HCT116 (cell line): Measurements from ENCODE around the gene PKHD1. TPM values are rescaled to one million over a fixed set of nuclear protein-coding genes. Genes with fewer than 3 reads are reported as not detected.

Experiments used
- ATAC-seq: fragments of 200-7000 bp; cut with Tn5 transposase; 2 replicates; pipeline ENCODE4 v1.9.1; 2020; ENCODE audit warnings: mild to moderate bottlenecking, moderate library complexity
- BruUV-seq: library from RNA; stranded (reverse); fragments of 400-500 nt; replicated peaks from 2 replicates; lab custom pipeline; 2021; lab: Mats Ljungman, UMichigan
- CTCF ChIA-PET: fragments of 300-600 bp; sonication (Branson Sonifier 250); formaldehyde crosslinking; loops from one replicate; lab custom pipeline; 2021; ENCODE audit warnings: antibody characterized with exemption; lab: Charles Lee
- POLR2A ChIA-PET: fragments of 300-600, 350-600 bp; sonication (Branson Sonifier 250); formaldehyde crosslinking; loops from one replicate; lab custom pipeline; 2021; ENCODE audit warnings: antibody characterized with exemption; lab: Charles Lee
- RAD21 ChIA-PET, 2 experiments: fragments of 300-600 bp; sonication (Branson Sonifier 250); formaldehyde crosslinking; loops; one replicate each; lab custom pipeline; 2023; ENCODE audit warnings: low total read pairs in 2 of 2; ENCODE audit not compliant: uncharacterized antibody in 2 of 2, unreplicated experiment in 2 of 2, low non-redundant PET in 1 of 2; lab: Charles Lee
- DNase-seq: peaks from one replicate; pipeline ENCODE4 v3.0.0-alpha.2; 2010; ENCODE audit warnings: low read depth, low spot score
- H2AFZ ChIP-seq: fragments of 200-600 bp; shearing (Covaris generic), sonication (generic); 2 replicates; pipeline ENCODE4 v1.6.1; 2017; ENCODE audit warnings: low read depth, mixed run types, mixed read lengths, antibody characterized with exemption, low read length; ENCODE audit not compliant: poor library complexity, severe bottlenecking
- H3K27ac ChIP-seq: 2 replicates; pipeline ENCODE4 v1.5.1; 2012; ENCODE audit warnings: low read depth, low read length
- H3K27me3 ChIP-seq: fragments of 200-600 bp; sonication (generic); 2 replicates; pipeline ENCODE4 v1.6.1; 2016; ENCODE audit warnings: mixed run types, low read length, mixed read lengths; ENCODE audit not compliant: insufficient read depth
- H3K36me3 ChIP-seq, 2 experiments: fragments of 200-500 bp in 1 of 2; fragments of 200-600 bp in 1 of 2; sonication (Bioruptor generic) in 1 of 2; sonication (generic) in 1 of 2; 2 replicates each; pipeline versions ENCODE4 v1.5.1 to v1.6.1; 2014 to 2016; ENCODE audit warnings: low read length in 2 of 2, inconsistent platforms in 1 of 2, mixed read lengths in 1 of 2, mixed run types in 1 of 2; ENCODE audit not compliant: insufficient read depth in 2 of 2, control insufficient read depth in 1 of 2
- H3K4me1 ChIP-seq, 2 experiments: fragments of 200-600 bp in 1 of 2; sonication (generic) in 1 of 2; 2 replicates each; pipeline versions ENCODE4 v1.5.1 to v1.6.1; 2012 to 2017; ENCODE audit warnings: low read length in 2 of 2, inconsistent platforms in 1 of 2, mild to moderate bottlenecking in 1 of 2, mixed read lengths in 1 of 2, mixed run types in 1 of 2, moderate library complexity in 1 of 2; ENCODE audit not compliant: insufficient read depth in 2 of 2, control insufficient read depth in 1 of 2
- H3K4me2 ChIP-seq: fragments of 200-600 bp; sonication (generic); 2 replicates; pipeline ENCODE4 v1.6.1; 2017; ENCODE audit warnings: mixed run types, low read length, mixed read lengths
- H3K4me3 ChIP-seq, 2 experiments: fragments of 200-600 bp in 1 of 2; sonication (generic) in 1 of 2; replicated peaks in 1 of 2; 2 replicates each; pipeline ENCODE4 v1.5.1; 2011 to 2016; ENCODE audit warnings: low read length in 2 of 2, control low read depth in 1 of 2, low read depth in 1 of 2, mild to moderate bottlenecking in 1 of 2, mixed read lengths in 1 of 2, mixed run types in 1 of 2
- H3K79me2 ChIP-seq: fragments of 200-600 bp; sonication (generic); 2 replicates; pipeline ENCODE4 v1.6.1; 2017; ENCODE audit warnings: mild to moderate bottlenecking, mixed run types, low read length, moderate library complexity, mixed read lengths; ENCODE audit not compliant: insufficient read depth
- H3K9ac ChIP-seq: fragments of 200-600 bp; sonication (generic); 2 replicates; pipeline ENCODE4 v1.6.1; 2016; ENCODE audit warnings: low read length, mixed read lengths
- H3K9me2 ChIP-seq: fragments of 200-600 bp; sonication (generic), shearing (Covaris generic); 2 replicates; pipeline ENCODE4 v1.6.1; 2017; ENCODE audit warnings: mixed run types, mild to moderate bottlenecking, moderate library complexity; ENCODE audit not compliant: insufficient read depth
- H3K9me3 ChIP-seq, 2 experiments: fragments of 200-500 bp in 1 of 2; fragments of 200-600 bp in 1 of 2; sonication (Bioruptor generic) in 1 of 2; sonication (generic) in 1 of 2; 2 replicates each; pipeline ENCODE4 v1.6.1; 2014 to 2017; ENCODE audit warnings: low read length in 2 of 2, mixed read lengths in 2 of 2, inconsistent platforms in 1 of 2, low read depth in 1 of 2, mild to moderate bottlenecking in 1 of 2, mixed run types in 1 of 2, moderate library complexity in 1 of 2; ENCODE audit not compliant: control insufficient read depth in 1 of 2, insufficient read depth in 1 of 2
- H4K20me1 ChIP-seq: fragments of 200-600 bp; sonication (generic), shearing (Covaris generic); 2 replicates; pipeline ENCODE4 v1.6.1; 2017; ENCODE audit warnings: mixed run types, mild to moderate bottlenecking, moderate library complexity; ENCODE audit not compliant: insufficient read depth
- CBX3 ChIP-seq: IDR thresholded peaks from 2 replicates; pipeline ENCODE4 v1.6.1; 2012; ENCODE audit warnings: low read depth
- CTCF ChIP-seq, 3 experiments: fragments of 200-600 bp in 1 of 3; sonication (generic) in 1 of 3; IDR thresholded peaks in 2 of 3; conservative IDR thresholded peaks in 1 of 3; 2 replicates each; pipeline ENCODE4 v1.5.1; 2012 to 2017; ENCODE audit warnings: low read depth in 2 of 3, low read length in 2 of 3, antibody characterized with exemption in 1 of 3, borderline replicate concordance in 1 of 3, control low read depth in 1 of 3, mild to moderate bottlenecking in 1 of 3, mixed read lengths in 1 of 3, mixed run types in 1 of 3, moderate library complexity in 1 of 3; ENCODE audit not compliant: insufficient read depth in 1 of 3
- ELF1 ChIP-seq: IDR thresholded peaks from 2 replicates; pipeline ENCODE4 v1.6.1; 2012; ENCODE audit warnings: low read depth, borderline replicate concordance
- EZH2phosphoT487 ChIP-seq: fragments of 200-600 bp; IDR thresholded peaks from 2 replicates; pipeline ENCODE4 v1.6.1; 2018; ENCODE audit warnings: antibody characterized with exemption, borderline replicate concordance
- FOSL1 ChIP-seq: IDR thresholded peaks from 2 replicates; pipeline ENCODE4 v1.6.1; 2012; ENCODE audit warnings: low read depth
- JUND ChIP-seq: IDR thresholded peaks from 2 replicates; pipeline ENCODE4 v1.6.1; 2012
- SIN3A ChIP-seq: IDR thresholded peaks from 2 replicates; pipeline ENCODE4 v1.6.1; 2012; ENCODE audit warnings: low read depth
- SP1 ChIP-seq: IDR thresholded peaks from 2 replicates; pipeline ENCODE4 v1.6.1; 2012; ENCODE audit warnings: low read depth
- TCF7L2 ChIP-seq: IDR thresholded peaks from 2 replicates; pipeline ENCODE4 v1.7.0; 2011; ENCODE audit warnings: borderline replicate concordance, inconsistent platforms; ENCODE audit not compliant: insufficient read depth, insufficient read length; ENCODE audit errors: extremely low read depth
- YY1 ChIP-seq: IDR thresholded peaks from 2 replicates; pipeline ENCODE4 v1.6.1; 2011; ENCODE audit warnings: low read length, low read depth, moderate library complexity, mild to moderate bottlenecking; ENCODE audit not compliant: insufficient replicate concordance; ENCODE audit errors: extremely low read depth
- ZBTB33 ChIP-seq: IDR thresholded peaks from 2 replicates; pipeline ENCODE4 v1.6.1; 2011; ENCODE audit warnings: mild to moderate bottlenecking, low read length, moderate library complexity; ENCODE audit not compliant: insufficient replicate concordance; ENCODE audit errors: extremely low read depth
- ZFX ChIP-seq: fragments of 450-650 bp; IDR thresholded peaks from 2 replicates; pipeline ENCODE4 v1.6.1; 2017
- ZNF274 ChIP-seq: fragments of 200-500 bp; sonication (Bioruptor generic); IDR thresholded peaks from 2 replicates; pipeline ENCODE4 v1.6.1; 2014; ENCODE audit warnings: mild to moderate bottlenecking, low read depth, low read length, inconsistent platforms
- intact Hi-C: fragments of 100-400 bp; cut with micrococcal nuclease; formaldehyde crosslinking; loops from 2 replicates; pipeline ENCODE4 v1.10.0; 2022
- total RNA-seq: library from RNA; stranded (reverse); gene quantifications from one replicate; pipeline ENCODE4 v1.2.1, GENCODE V29; 2021; ENCODE audit not compliant: unreplicated experiment
- TF ChIP-seq, protein P1 (sequence below): IDR thresholded peaks from 2 replicates; pipeline ENCODE4 v1.6.1; 2012

Gene PKHD1
- total RNA-seq, 1 experiment from 2014 or later = not detected

DNA sequence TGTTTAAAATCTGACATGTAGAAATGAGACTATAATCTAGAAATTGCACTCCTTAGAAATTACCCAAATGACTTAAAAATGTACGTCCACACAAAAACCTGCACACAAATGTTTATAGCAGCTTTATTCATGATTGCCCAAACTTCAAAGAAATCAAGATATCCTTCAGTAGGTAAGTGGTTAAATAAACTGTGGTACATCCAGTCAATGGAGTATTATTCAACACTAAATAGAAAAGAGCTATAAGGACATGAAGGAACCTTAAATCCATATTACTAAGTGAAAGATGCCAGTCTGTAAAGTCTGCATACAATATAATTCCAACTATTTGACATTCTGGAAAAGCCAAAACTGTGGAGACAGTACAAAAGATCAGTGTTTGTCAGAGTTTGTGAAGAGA lies 513.4 kb downstream of the PKHD1 start (continued):
- no peak for TF ChIP-seq CTCF (IDR thresholded peaks at IDR 0.05 in 2 of 3, conservative IDR thresholded peaks at IDR 0.05 in 1 of 3; ENCODE audit: borderline replicate concordance in 1 of 3, insufficient read depth in 1 of 3, low read depth in 2 of 3, low read length in 2 of 3)
- TF ChIP-seq SP1 = no peak

DNA sequence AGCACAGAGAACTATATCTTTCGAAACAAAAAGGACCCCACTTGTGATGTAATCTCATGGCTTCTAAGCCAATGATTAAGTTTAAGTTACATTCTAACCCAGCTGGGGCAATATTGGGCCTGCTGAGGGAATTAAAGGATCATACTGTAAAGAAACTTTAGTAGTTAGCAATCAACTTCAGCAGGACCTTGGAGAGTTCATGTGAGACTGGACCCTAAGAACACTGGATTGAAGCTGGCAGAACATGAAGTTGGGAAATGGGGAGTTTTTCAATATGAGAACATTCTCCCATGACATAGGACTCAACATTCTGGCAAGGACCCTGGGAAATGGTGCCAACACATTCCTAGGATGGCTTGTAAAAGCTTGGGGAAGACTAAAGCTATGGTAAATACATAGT lies 516.2 kb downstream of the PKHD1 start:
- ChIA-PET RAD21 (no interaction called here), POLR2A (no interaction called here), CTCF (no interaction called here)
- TF ChIP-seq TCF7L2 = no peak
- intact Hi-C loops = no loop called here
- no peaks in the 10 kb centered on the region for H3K9me2 ChIP-seq
- no peaks in the 10 kb centered on the region for H3K27me3 ChIP-seq
- no peak overlapping the region for H3K4me3 ChIP-seq
- H3K27ac ChIP-seq = no peak overlapping the region
- H3K9ac ChIP-seq = no peak overlapping the region
- H3K4me1 ChIP-seq = no peaks in the 10 kb centered on the region
- H4K20me1 ChIP-seq = no peaks in the 10 kb centered on the region
- no TSS peak for BruUV-seq
- peaks cover 3 to 18% of the 10 kb centered on the region in 2 experiments; a peak in 2 of 4 replicates for H3K9me3 ChIP-seq
- ATAC-seq = no peak
- H2AFZ ChIP-seq = no peak overlapping the region
- H3K79me2 ChIP-seq = no peaks in the 10 kb centered on the region
- no peak overlapping the region for H3K4me2 ChIP-seq
- no peak for DNase-seq
- no peaks in the 10 kb centered on the region for H3K36me3 ChIP-seq

DNA sequence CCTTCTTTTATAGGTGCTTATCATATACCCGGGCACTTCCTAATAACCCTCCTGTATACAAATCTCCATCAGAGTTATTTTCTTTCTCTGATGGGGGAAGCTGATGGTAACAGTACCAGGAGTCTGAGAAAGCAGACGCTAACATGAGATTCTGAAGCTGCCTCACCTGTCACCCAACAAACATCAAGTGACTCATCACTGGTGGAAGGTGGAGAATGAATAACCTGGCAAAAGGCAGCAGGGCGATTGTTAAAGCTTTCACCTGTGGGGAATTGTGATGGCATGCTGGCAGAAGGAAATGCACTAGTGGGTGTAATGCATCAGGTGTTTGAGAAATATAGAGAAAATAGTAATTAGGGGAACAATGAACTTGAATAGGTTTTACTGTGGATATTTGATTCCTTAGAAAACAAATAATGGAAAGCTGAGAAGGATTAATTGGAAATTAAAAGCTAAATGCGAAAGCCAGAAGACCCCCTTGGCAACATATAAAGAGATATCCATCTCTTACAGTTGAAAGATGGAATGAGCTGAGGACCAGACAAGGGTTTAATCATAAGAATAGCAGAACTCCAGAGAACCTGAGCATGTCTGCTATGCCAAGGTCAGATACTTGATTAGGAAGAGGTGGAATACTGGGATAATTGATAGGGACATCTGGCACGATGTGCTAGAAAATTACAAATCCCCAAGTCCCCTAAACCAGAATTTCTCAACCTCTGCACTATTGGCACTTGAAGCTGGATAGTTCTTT lies 517.1 kb downstream of the PKHD1 start:
- no peaks in the 10 kb centered on the region for H4K20me1 ChIP-seq
- H3K9ac ChIP-seq = no peak overlapping the region
- H3K9me3 ChIP-seq = peaks cover 3 to 18% of the 10 kb centered on the region in 2 experiments; a peak in 2 of 4 replicates
- ChIA-PET RAD21 (no interaction called here), POLR2A (no interaction called here), CTCF (no interaction called here)
- no peaks in the 10 kb centered on the region for H3K9me2 ChIP-seq
- H3K27ac ChIP-seq = no peak overlapping the region
- no peak overlapping the region for H2AFZ ChIP-seq
- intact Hi-C loops = no loop called here
- H3K27me3 ChIP-seq = no peaks in the 10 kb centered on the region
- DNase-seq (no peak), ATAC-seq (no peak)
- H3K4me1 ChIP-seq = no peaks in the 10 kb centered on the region
- no TSS peak for BruUV-seq
- no peak overlapping the region for H3K4me3 ChIP-seq
- H3K4me2 ChIP-seq = no peak overlapping the region
- no peaks in the 10 kb centered on the region for H3K79me2 ChIP-seq
- no peaks in the 10 kb centered on the region for H3K36me3 ChIP-seq
- TF ChIP-seq CBX3 = no peak
- no peak for TF ChIP-seq JUND
- TF ChIP-seq FOSL1 = no peak
- no peak for TF ChIP-seq ZFX
- no peak for TF ChIP-seq SP1
- TF ChIP-seq ZNF274 = no peak
- no peak for TF ChIP-seq YY1
- no peak for TF ChIP-seq SIN3A
- TF ChIP-seq, protein P1, sequence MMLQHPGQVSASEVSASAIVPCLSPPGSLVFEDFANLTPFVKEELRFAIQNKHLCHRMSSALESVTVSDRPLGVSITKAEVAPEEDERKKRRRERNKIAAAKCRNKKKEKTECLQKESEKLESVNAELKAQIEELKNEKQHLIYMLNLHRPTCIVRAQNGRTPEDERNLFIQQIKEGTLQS = no peak
- TF ChIP-seq ZBTB33 = no peak
- no peak for TF ChIP-seq EZH2phosphoT487
- TF ChIP-seq ELF1 = no peak
